SK-N-SH (cell line): ENCODE measurements around the gene CCDC13. TPM values are rescaled to one million over a fixed set of nuclear protein-coding genes. Genes with fewer than 3 reads are reported as not detected.

Experiments used
- CTCF ChIA-PET: fragments of 300-600, 350-600 bp; formaldehyde crosslinking; extraction: SDS; loops from one replicate; lab custom pipeline; 2021; lab: Yijun Ruan, JAX
- POLR2A ChIA-PET: fragments of 350-600 bp; sonication (Branson Sonifier 250); formaldehyde crosslinking; extraction: SDS; loops from one replicate; lab custom pipeline; 2020; ENCODE audit warnings: antibody characterized with exemption, inconsistent platforms; lab: Yijun Ruan, JAX
- DNase-seq: peaks from one replicate; pipeline ENCODE4 v3.0.0; 2012
- H2AFZ ChIP-seq: fragments of 200-600 bp; sonication (generic); 2 replicates; pipeline ENCODE4 v1.8.1; 2016; ENCODE audit warnings: antibody characterized with exemption, mild to moderate bottlenecking, low read depth
- H3F3A ChIP-seq: fragments of 200-600 bp; sonication (generic); replicated peaks from 2 replicates; pipeline ENCODE3; 2016; ENCODE audit warnings: antibody characterized with exemption, mild to moderate bottlenecking; ENCODE audit not compliant: insufficient read depth
- H3K27ac ChIP-seq, 2 experiments: fragments of 200-500 bp in 1 of 2; fragments of 200-600 bp in 1 of 2; sonication (Bioruptor generic) in 1 of 2; sonication (generic), shearing (Covaris generic) in 1 of 2; 2 replicates each; pipeline versions ENCODE4 v1.5.1 to v1.6.1; 2014 to 2016; ENCODE audit warnings: low read depth in 2 of 2, inconsistent platforms in 1 of 2, low read length in 1 of 2, mild to moderate bottlenecking in 1 of 2, mixed read lengths in 1 of 2
- H3K27me3 ChIP-seq: fragments of 200-600 bp; sonication (generic), shearing (Covaris generic); 2 replicates; pipeline ENCODE4 v1.6.1; 2016; ENCODE audit warnings: mixed run types; ENCODE audit not compliant: insufficient read depth
- H3K36me3 ChIP-seq, 2 experiments: fragments of 200-500 bp in 1 of 2; fragments of 200-600 bp in 1 of 2; sonication (Bioruptor generic) in 1 of 2; sonication (generic) in 1 of 2; replicated peaks in 1 of 2; 2 replicates each; pipeline versions ENCODE3 to v1.5.1; 2014 to 2016; ENCODE audit warnings: low read length in 1 of 2, mild to moderate bottlenecking in 1 of 2; ENCODE audit not compliant: insufficient read depth in 2 of 2, control insufficient read depth in 1 of 2
- H3K4me1 ChIP-seq, 2 experiments: fragments of 200-500 bp in 1 of 2; fragments of 200-600 bp in 1 of 2; sonication (Bioruptor generic) in 1 of 2; sonication (generic), shearing (Covaris generic) in 1 of 2; 2 replicates each; pipeline versions ENCODE4 v1.5.1 to v1.6.1; 2014 to 2016; ENCODE audit warnings: low read depth in 1 of 2, low read length in 1 of 2, mixed run types in 1 of 2; ENCODE audit not compliant: insufficient read depth in 2 of 2, control insufficient read depth in 1 of 2
- H3K4me2 ChIP-seq: fragments of 200-600 bp; sonication (generic), shearing (Covaris generic); 2 replicates; pipeline ENCODE4 v1.6.1; 2017; ENCODE audit warnings: mixed run types
- H3K4me3 ChIP-seq, 2 experiments: fragments of 200-500 bp in 1 of 2; fragments of 200-600 bp in 1 of 2; sonication (Bioruptor generic) in 1 of 2; sonication (generic), shearing (Covaris generic) in 1 of 2; 2 replicates each; pipeline versions ENCODE4 v1.5.1 to v1.8.1; 2014 to 2016; ENCODE audit warnings: low read depth in 2 of 2, inconsistent platforms in 1 of 2, low read length in 1 of 2, mild to moderate bottlenecking in 1 of 2, mixed read lengths in 1 of 2, moderate library complexity in 1 of 2
- H3K79me2 ChIP-seq: fragments of 200-600 bp; sonication (generic); 2 replicates; pipeline ENCODE4 v1.8.1; 2017; ENCODE audit warnings: mild to moderate bottlenecking; ENCODE audit not compliant: insufficient read depth
- H3K9ac ChIP-seq: fragments of 200-600 bp; sonication (generic); 2 replicates; pipeline ENCODE4 v1.6.1; 2017; ENCODE audit warnings: mixed run types
- H3K9me2 ChIP-seq: fragments of 200-600 bp; sonication (generic); 2 replicates; pipeline ENCODE4 v1.6.1; 2017; ENCODE audit warnings: mixed run types
- H3K9me3 ChIP-seq: fragments of 200-600 bp; sonication (generic); 2 replicates; pipeline ENCODE4 v1.6.1; 2017; ENCODE audit warnings: mixed run types, mild to moderate bottlenecking, moderate library complexity
- H4K20me1 ChIP-seq: fragments of 200-600 bp; sonication (generic); 2 replicates; pipeline ENCODE4 v1.6.1; 2017; ENCODE audit warnings: mild to moderate bottlenecking, mixed run types; ENCODE audit not compliant: insufficient read depth
- CHD2 ChIP-seq: fragments of 150-350 bp; IDR thresholded peaks from 2 replicates; pipeline ENCODE4 v1.6.1; 2018; ENCODE audit warnings: low read length; ENCODE audit not compliant: partially characterized antibody
- ELF1 ChIP-seq: IDR thresholded peaks from 2 replicates; pipeline ENCODE4 v1.4.0; 2012
- FOSL2 ChIP-seq: IDR thresholded peaks from 2 replicates; pipeline ENCODE4 v1.4.0; 2012; ENCODE audit warnings: low read depth, mild to moderate bottlenecking, moderate library complexity, borderline replicate concordance
- GABPA ChIP-seq: IDR thresholded peaks from 2 replicates; pipeline ENCODE4 v1.4.0; 2012; ENCODE audit warnings: low read depth, mild to moderate bottlenecking
- GATA2 ChIP-seq: sonication (generic); formaldehyde crosslinking; IDR thresholded peaks from 2 replicates; pipeline ENCODE4 v1.5.0; 2020; ENCODE audit warnings: mild to moderate bottlenecking, missing genetic modification reagents
- JUND ChIP-seq: IDR thresholded peaks from 2 replicates; pipeline ENCODE4 v1.4.0; 2012
- MEF2A ChIP-seq: IDR thresholded peaks from 2 replicates; pipeline ENCODE4 v1.4.0; 2012; ENCODE audit warnings: low read depth, borderline replicate concordance
- NFIC ChIP-seq: IDR thresholded peaks from 2 replicates; pipeline ENCODE4 v1.4.0; 2012; ENCODE audit warnings: borderline replicate concordance
- PBX3 ChIP-seq: IDR thresholded peaks from 2 replicates; pipeline ENCODE4; 2012
- POLR2AphosphoS5 ChIP-seq: IDR thresholded peaks from 2 replicates; pipeline ENCODE4 v1.6.1; 2012; ENCODE audit warnings: low read depth, low read length
- RXRA ChIP-seq: IDR thresholded peaks from 2 replicates; pipeline ENCODE4 v1.4.0; 2012; ENCODE audit warnings: low read depth, mild to moderate bottlenecking, borderline replicate concordance
- TCF12 ChIP-seq: IDR thresholded peaks from 2 replicates; pipeline ENCODE4 v1.4.0; 2012
- TEAD4 ChIP-seq: IDR thresholded peaks from 2 replicates; pipeline ENCODE4 v1.4.0; 2012; ENCODE audit warnings: mild to moderate bottlenecking, borderline replicate concordance; ENCODE audit not compliant: insufficient read depth
- USF1 ChIP-seq: IDR thresholded peaks from 2 replicates; pipeline ENCODE4 v1.4.0; 2012; ENCODE audit warnings: low read depth, borderline replicate concordance
- USF2 ChIP-seq: fragments of 150-350 bp; IDR thresholded peaks from 2 replicates; pipeline ENCODE4 v1.6.1; 2017; ENCODE audit warnings: antibody characterized with exemption, low read length, low read depth, borderline replicate concordance
- WGBS: methylation state at CpG from one replicate; pipeline ENCODE4 v1.1.6; 2017; ENCODE audit warnings: low lambda C conversion rate; 5-methylcytosine and 5-hydroxymethylcytosine counted together
- polyA plus RNA-seq, 3 experiments: library from polyadenylated mRNA; depleted of rRNA; stranded (reverse); fragments of >200 nt; gene quantifications; 2 replicates each; pipeline ENCODE4 v1.2.3, GENCODE V29; 2012
- TF ChIP-seq, protein P1 (sequence below): fragments of 150-350 bp; IDR thresholded peaks from 2 replicates; pipeline ENCODE4 v1.6.1; 2016; ENCODE audit warnings: mild to moderate bottlenecking, low read depth, low read length
- TF ChIP-seq, protein P2 (sequence below): IDR thresholded peaks from 2 replicates; pipeline ENCODE4 v1.6.1; 2012; ENCODE audit warnings: mild to moderate bottlenecking, low read depth, low read length, moderate library complexity
- TF ChIP-seq, protein P3 (sequence below): IDR thresholded peaks from 2 replicates; pipeline ENCODE4 v1.4.0; 2012; ENCODE audit warnings: low read depth, borderline replicate concordance

CCDC13 gene
- polyA plus RNA-seq, 1 of the 3 experiments (the other 2 are of a cell fraction): 0.66 TPM

DNA sequence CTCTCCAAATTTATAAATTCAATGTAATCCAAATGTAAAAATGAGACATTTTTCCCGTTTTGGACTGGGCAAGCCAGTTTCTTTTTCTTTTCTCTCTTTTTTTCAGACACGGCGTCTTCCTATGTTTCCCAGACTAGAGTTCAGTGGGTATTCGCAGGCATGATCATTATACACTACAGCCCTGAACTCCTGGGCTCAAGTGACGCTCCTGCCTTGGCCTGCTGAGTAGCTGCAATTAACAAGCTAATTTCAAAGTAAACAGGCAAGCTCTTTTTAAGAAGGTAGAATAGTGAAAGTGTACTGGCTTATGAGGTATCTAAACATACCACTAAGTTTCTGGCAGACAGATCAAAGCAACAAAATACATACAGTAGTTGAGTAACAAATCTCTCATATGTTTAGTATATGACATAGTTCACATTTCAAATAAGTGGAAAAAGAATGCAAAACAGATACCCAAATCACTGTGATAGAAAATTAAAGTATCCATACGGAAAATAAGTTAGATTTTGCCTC is 17.7 kb upstream of the CCDC13 start:
- DNase-seq: no peak
- Histone ChIP-seq H3K27me3 (no peaks in the 10 kb centered on the region), H4K20me1 (0 out of 2 replicates have a peak, but pooled peaks cover 9% of the 10 kb centered on the region), H3K4me2 (no peak overlapping the region), H3K4me1 (no peaks in the 10 kb centered on the region), H3K9me2 (no peaks in the 10 kb centered on the region), H3K79me2 (peaks cover 54% of the 10 kb centered on the region), H3K36me3 (peaks cover 39 to 52% of the 10 kb centered on the region in 2 experiments), H3K4me3 (no peak overlapping the region), H2AFZ (no peak overlapping the region), H3F3A (no peaks in the 10 kb centered on the region), H3K9ac (no peak overlapping the region), H3K9me3 (no peaks in the 10 kb centered on the region), H3K27ac (no peak overlapping the region)
- ChIA-PET POLR2A (no interaction called here), CTCF (interaction anchor here (0.6 to 1.8 kb wide), 2 partner anchors 40 to 219 kb away, joined by 3 to 4 read pairs; no protein-coding TSS in a partner anchor)
- 79% methylated on average over 6 of the region's 6 CpGs for WGBS
- TF ChIP-seq ELF1: no peak
- TF ChIP-seq USF1: no peak
- TF ChIP-seq, protein P1, sequence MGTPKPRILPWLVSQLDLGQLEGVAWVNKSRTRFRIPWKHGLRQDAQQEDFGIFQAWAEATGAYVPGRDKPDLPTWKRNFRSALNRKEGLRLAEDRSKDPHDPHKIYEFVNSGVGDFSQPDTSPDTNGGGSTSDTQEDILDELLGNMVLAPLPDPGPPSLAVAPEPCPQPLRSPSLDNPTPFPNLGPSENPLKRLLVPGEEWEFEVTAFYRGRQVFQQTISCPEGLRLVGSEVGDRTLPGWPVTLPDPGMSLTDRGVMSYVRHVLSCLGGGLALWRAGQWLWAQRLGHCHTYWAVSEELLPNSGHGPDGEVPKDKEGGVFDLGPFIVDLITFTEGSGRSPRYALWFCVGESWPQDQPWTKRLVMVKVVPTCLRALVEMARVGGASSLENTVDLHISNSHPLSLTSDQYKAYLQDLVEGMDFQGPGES: no peak
- TF ChIP-seq, protein P2, sequence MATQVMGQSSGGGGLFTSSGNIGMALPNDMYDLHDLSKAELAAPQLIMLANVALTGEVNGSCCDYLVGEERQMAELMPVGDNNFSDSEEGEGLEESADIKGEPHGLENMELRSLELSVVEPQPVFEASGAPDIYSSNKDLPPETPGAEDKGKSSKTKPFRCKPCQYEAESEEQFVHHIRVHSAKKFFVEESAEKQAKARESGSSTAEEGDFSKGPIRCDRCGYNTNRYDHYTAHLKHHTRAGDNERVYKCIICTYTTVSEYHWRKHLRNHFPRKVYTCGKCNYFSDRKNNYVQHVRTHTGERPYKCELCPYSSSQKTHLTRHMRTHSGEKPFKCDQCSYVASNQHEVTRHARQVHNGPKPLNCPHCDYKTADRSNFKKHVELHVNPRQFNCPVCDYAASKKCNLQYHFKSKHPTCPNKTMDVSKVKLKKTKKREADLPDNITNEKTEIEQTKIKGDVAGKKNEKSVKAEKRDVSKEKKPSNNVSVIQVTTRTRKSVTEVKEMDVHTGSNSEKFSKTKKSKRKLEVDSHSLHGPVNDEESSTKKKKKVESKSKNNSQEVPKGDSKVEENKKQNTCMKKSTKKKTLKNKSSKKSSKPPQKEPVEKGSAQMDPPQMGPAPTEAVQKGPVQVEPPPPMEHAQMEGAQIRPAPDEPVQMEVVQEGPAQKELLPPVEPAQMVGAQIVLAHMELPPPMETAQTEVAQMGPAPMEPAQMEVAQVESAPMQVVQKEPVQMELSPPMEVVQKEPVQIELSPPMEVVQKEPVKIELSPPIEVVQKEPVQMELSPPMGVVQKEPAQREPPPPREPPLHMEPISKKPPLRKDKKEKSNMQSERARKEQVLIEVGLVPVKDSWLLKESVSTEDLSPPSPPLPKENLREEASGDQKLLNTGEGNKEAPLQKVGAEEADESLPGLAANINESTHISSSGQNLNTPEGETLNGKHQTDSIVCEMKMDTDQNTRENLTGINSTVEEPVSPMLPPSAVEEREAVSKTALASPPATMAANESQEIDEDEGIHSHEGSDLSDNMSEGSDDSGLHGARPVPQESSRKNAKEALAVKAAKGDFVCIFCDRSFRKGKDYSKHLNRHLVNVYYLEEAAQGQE: no peak
- TF ChIP-seq MEF2A: no peak
- TF ChIP-seq TEAD4: no peak
- no peak for TF ChIP-seq JUND
- no peak for TF ChIP-seq FOSL2
- no peak for TF ChIP-seq GABPA
- no peak for TF ChIP-seq POLR2AphosphoS5
- TF ChIP-seq NFIC: no peak
- TF ChIP-seq RXRA: no peak
- TF ChIP-seq PBX3: no peak
- no peak for TF ChIP-seq TCF12
- no peak for TF ChIP-seq USF2
- no peak for TF ChIP-seq CHD2
- no peak for TF ChIP-seq GATA2 (CRISPR knock-in tag)
- TF ChIP-seq, protein P3, sequence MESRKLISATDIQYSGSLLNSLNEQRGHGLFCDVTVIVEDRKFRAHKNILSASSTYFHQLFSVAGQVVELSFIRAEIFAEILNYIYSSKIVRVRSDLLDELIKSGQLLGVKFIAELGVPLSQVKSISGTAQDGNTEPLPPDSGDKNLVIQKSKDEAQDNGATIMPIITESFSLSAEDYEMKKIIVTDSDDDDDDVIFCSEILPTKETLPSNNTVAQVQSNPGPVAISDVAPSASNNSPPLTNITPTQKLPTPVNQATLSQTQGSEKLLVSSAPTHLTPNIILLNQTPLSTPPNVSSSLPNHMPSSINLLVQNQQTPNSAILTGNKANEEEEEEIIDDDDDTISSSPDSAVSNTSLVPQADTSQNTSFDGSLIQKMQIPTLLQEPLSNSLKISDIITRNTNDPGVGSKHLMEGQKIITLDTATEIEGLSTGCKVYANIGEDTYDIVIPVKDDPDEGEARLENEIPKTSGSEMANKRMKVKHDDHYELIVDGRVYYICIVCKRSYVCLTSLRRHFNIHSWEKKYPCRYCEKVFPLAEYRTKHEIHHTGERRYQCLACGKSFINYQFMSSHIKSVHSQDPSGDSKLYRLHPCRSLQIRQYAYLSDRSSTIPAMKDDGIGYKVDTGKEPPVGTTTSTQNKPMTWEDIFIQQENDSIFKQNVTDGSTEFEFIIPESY: no peak
